NCI-H1694 treated with DMSO at 0.1 percent for 48 hours (cell line): Measurements from ENCODE around the gene COX7A2L.
A peak's percentile ranks its signal among the peaks of the same experiment; 100 is the strongest.
"Not testable (repeated sequence)": the region's sequence is repeated elsewhere in the genome, so short reads cannot be mapped to it uniquely, and the experiment has no call there.

Experiments used
- DNase-seq: peaks from one replicate; lab custom pipeline; 2025; lab: John Stamatoyannopoulos, UW

The COX7A2L gene

GRCh38 chr2:42367835-42368234 is 6.8 kb upstream of the COX7A2L start:
- peak; percentile 85 for DNase-seq

GRCh38 chr2:42366411-42366810 is 5.4 kb upstream of the COX7A2L start:
- DNase-seq, result no peak

DNA sequence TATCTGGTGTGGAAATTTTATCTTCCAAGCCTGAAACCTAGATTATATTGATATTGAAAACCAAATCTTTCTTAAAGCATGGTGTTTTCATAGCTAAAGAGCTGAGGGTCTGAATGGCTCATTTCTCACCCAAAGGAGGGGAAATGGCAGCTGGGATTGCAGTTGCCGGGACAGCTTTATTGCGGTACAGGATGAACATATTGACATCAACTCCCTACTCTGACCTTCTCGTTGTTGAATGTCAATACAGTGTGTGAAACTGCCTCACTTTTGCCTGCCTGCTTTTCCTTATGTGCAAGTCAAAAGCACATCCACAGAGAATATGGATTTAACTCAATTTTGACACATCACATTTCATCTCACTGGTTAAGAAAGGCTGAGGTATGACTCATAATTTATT is 3.6 kb upstream of the COX7A2L start:
- peak; percentile 75 for DNase-seq

DNA sequence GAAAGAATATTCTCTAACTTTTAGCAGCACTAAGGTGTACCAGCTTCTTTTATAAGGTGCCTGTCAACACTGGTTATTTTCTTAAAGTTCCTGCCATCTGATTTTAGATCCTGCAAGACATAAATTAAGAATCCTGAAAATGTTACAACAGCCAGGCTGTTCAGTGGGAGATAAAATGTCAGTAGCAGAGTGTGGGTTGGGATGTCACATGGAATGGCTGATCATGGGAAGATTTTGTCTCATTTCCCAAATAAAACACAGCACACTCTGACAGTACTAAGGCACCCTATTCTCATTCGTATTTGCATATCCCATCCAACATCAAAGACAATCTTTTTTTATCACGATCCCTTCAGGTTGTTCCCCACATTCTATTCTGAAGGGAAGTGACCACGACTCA is 2.4 kb upstream of the COX7A2L start:
- no peak for DNase-seq

DNA sequence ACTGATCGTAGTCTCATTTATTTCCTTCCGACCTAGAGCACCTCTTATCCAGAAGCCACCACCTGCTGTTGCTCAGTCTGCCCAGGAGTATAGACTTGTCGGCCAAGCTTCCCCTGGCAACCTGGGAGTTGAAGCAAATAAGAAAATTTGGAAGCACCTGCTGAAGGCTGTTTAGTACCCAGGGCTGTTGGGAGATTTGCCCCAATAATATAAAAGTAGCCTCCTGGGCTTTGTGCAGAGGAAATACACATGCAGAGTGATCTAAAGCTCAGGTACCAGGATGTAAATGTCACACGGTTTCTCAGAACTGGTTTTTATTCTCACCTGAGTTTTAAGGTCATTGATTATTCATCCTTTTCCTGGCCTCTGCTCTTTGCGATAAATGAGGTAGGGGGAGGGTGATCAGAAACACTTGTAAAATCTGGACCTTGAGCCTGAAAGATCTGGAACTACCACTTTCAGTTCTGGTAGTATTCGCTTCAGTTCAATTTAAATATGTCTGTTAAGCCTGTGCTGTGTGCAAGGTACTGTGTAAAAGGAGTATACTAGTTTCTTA is 789 bp upstream of the COX7A2L start:
- DNase-seq, result no peak

DNA sequence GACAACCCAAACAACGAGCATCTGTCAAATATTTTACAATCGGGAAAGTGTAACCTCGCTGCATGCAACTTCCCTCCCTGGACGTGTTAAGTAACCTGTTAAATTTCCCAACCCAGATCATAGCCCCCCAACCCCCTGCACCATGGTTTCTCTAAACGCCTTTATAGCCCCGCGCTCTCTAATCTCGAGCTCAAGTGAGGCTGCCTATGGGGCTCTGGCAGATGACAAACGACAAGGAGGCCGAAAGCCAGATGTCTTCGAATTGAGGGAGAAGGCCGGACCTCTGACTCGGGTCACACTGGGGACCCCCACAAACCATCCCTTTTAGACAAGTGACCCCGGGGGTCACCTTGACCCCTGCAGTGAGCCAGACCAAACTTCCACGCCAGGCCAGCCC is 526 bp downstream of the COX7A2L start:
- DNase-seq, result no peak

- DNase-seq, result no peak
Observed at GRCh38 chr2:42359965-42360483, 993 bp downstream of the COX7A2L start.

DNA sequence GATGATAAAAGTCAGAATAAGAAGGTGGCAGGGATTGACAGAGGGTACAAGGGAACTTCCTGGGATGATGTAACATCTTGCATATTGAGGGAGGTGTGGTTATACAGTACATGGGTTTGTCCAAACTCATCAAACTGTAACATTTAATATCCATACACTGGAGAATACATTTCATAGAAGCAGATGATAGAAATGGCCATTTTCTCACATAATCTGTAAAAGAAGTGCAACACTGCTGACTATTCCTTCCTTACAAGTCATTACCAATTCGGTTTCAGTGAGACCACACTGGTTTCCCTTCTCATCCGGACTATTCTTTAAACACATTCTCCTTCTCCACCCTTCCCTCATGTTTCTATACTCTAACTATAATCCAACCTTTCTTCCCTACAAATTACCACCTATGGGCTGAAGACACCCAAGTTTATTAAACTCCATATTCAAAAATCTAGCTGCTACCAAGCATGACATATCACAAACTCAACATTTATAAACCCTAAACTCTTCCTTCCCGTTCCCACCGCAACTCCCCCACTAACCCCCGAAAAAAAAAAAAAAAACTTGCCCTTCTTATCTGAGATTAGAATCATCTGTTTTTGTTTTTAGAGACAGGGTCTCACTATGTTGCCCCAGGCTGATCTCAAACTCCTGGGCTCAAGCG is 1.6 kb downstream of the COX7A2L start:
- no peak for DNase-seq

DNA sequence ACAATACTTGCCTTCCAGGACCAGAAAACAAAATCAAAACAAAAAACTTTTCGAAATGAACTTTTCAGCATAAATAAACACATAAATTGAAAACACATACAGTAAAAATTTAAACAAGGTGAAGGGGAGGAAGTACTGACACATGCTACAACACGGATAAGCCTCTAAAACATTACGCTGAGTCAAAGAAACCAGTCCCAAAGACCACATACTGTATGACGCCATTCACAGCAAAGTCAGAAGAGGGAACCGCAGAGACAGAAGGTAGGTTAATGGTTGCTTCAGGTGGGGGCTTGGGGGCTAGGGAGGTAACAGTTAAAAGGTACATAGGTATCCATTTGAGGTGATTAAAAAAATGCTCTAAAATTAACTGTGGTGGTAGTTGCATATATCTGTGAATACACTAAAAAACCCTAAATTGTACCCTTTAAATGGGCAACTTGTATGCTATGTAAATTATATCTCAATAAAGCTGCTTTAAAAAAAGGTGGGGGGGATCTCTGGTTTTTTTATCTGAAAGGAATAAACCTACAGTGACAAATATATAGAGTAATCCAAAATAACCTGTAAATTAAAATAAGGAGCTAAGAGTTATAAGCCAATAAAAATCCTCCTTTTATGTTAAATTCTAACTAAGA is 7.1 kb downstream of the COX7A2L start:
- no peak for DNase-seq

DNA sequence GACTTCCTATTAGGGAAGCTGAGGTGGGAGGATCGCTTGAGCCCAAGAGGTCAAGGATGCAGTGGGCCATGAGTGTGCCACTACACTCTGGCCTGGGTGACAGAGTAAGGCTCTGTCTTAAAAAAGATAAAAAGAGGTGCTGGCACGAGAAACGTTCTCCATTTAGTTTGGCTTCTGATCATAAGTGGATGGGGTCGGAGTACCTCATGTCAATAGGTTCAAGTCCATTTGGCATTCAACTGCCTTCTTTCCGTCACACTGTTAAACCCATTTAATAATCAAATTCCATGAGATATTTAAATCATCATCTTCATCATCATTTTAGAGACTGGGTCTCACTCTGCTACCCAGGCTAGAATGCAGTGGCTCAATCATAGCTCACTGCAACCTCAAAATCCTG is 9.2 kb downstream of the COX7A2L start:
- no peak for DNase-seq

GRCh38 chr2:42350434-42351063 is 10.5 kb downstream of the COX7A2L start:
- no peak for DNase-seq

- DNase-seq, result no peak
Observed at GRCh38 chr2:42348113-42348805, 12.8 kb downstream of the COX7A2L start.

GRCh38 chr2:42347518-42347917 is 13.5 kb downstream of the COX7A2L start:
- not testable (repeated sequence) for DNase-seq

DNA sequence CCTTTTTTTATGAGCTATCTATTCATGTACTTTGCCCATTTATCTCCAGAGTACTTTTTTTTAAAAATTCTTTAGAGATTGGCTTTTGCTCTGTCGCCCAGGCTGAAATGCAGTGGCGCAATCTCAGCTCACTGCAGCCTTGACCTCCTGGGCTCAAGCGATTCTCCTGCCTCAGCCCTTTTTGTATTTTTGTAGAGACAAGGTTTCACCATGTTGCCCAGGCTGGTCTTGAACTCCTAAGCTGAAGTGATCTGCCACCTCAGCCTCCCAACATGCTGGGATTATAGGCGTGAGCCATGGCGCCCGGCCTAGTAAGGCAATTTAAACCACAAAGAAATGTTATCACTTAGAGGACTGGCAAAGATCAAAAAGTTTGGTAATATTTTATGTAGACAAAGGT is 14.2 kb downstream of the COX7A2L start:
- not testable (repeated sequence) for DNase-seq

GRCh38 chr2:42345986-42346385 is 15.0 kb downstream of the COX7A2L start:
- no peak for DNase-seq

- no peak for DNase-seq
Observed at GRCh38 chr2:42342795-42343241, 18.2 kb downstream of the COX7A2L start.

DNA sequence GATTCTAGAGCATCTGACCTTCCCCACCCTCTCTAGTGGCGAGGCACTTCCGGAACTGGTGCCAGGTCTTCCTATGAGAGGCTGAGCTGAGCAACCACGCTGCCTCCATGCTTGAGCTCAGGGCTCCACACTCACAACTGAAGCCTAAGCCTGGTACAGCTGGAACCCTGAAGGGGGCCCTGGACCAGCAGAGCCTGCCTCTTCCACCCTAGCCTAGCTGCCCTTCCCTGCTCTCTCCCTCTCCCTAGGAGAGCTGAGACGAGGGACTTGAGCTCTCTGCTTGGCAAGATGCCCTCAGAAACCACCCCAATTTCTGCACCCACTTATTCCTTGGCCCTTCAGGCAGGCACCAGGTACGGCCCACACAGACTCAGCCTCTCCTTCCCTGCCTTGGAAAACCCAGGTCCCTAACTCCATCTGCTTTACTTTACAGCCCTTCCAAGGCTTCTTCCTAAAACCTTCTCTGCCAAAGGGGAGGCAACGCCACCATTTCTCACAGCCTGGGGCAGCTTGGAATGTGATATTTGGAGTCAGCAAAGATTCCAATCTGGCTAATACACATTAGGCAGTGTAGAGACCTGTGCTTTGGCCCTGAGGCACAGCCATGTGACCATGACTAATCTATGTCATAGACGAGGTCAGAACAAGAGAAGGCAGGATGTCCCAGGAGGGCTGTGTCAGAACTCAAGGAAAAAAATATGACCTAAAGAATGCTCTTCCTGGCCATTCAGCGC is 18.8 kb downstream of the COX7A2L start:
- no peak for DNase-seq

- DNase-seq, result no peak
Observed at GRCh38 chr2:42340938-42341636, 19.9 kb downstream of the COX7A2L start.

DNA sequence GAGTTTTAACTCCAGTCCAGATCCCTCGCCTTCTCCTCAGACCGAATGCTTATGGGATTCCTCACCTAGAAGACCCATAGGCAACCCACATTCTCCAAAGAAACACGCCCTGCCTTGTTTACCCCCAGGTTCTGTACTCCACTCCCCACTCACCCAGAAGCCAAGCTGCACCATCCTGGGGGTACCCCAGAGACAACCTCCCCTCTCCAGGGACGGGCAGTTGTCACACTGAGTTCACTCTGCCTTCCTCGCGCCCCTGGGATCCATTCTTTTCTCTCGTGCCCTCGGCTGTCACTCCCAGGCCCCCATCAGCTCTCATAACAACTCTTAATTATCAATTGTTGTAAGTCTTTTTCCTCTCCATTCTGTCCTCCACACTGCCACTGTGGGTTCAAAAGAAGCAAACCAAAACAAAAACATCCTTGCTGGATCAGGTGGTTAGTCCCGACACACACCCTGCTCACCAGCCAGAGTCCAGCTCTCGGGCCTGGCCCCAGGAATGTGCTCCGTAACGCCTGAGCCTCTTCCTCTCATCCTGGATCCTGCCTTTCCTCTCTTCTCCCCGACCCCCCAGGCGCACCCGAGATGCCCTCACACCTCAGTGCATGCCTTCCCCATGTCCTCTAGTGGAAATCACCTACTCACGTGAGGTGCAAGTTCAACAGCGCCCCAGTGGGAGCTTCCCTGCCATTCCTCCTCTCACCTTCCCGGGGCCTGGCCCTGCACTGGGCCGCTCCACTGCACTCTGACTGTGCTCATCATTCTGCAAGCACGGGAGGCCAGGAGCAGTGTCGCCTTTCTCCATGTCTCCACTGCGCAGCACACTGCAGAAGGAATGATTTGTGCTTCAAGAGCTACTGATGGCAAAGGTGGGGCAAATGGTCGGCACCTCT is 20.7 kb downstream of the COX7A2L start:
- no peak for DNase-seq
